GM21619 (cell line): Measurements from ENCODE around the gene CECR2.

ENCODE experiments used
- ATAC-seq: cut with Tn5 transposase; IDR thresholded peaks from one replicate; pipeline ENCODE4 v1.9.1; 2021; ENCODE audit not compliant: unreplicated experiment

The CECR2 gene

GRCh38 chr22:17369439-17370025 lies at the start of gene CECR2:
Gene CECR2, plus strand, starts transcription at chr22:17369460. Its CDS starts 324 bp downstream, at chr22:17369784.
- no peak for ATAC-seq

DNA sequence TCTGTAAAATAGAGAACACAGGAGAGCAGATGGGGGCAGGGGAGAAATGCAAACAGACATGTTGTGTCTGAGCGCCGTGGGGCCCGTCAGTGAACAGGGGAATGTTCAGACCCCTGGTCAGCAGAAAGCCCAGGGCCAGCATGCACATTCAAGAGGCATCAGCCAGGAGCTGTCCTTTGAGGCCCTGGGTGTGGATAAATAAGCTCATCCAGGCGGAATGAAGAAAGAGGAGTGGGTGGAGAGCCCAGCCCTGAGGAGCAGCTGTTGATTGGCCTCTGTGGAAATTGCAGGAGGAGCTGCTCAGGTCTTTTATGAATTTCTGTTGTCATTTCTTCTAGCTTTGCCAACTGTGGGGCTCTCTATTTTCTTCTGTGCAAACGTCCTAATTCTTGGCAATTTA lies 49.7 kb upstream of the CECR2 start:
- ATAC-seq: no peak

DNA sequence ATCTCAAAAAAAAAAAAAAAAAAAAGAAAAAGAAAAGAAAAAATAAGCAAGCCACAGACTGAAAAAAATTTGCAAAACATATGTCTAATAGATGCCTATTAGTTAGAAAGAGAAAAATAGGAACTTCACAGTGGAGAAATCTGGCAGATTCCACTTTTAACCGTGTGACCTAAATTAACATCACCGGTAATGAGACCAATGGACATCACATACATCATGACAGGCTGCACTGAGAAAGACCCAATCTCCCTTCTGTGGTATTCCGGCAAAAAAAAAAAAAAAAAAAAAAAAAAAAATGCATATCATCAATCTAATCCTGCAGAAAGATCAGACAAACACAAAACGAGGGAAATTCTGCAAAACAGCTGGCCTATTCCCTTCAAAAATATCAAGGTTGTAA lies 46.7 kb upstream of the CECR2 start:
- no peak for ATAC-seq

- ATAC-seq: no peak
Observed at GRCh38 chr22:17331690-17332089, 37.6 kb upstream of the CECR2 start.

DNA sequence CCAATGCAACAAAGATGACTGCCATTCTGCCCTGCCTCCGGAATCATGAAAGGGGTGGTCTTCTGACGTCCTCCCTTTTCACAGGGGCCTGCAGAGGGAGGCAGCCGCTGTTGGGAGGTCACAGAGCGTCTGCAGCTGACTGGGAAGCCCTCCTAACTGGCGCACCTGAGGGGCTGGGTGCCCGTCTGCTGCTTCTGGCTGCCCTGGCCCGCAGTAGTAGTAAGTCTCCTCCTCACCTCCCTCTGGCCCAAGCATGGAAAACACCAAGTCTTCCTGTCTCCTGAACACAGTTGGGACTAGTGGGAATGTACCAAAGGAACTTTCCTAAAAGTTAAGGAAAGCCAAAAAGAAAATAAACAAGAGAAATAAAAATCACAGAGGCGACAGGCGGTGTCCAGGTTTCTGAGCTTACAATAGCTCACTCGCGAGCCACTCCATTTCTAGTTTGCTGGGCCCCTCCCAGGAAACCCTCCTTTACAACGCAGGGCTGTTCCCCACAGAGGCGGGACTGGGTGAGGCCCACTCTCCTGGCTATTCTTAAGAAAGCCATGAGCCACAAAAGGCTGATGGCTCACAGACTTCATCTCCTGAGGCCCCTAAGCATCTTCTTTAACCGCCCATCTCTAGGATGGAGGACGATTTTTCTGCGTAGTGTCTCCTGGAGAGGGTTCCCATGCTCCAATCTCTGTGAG lies 37.0 kb upstream of the CECR2 start:
- ATAC-seq: no peak

DNA sequence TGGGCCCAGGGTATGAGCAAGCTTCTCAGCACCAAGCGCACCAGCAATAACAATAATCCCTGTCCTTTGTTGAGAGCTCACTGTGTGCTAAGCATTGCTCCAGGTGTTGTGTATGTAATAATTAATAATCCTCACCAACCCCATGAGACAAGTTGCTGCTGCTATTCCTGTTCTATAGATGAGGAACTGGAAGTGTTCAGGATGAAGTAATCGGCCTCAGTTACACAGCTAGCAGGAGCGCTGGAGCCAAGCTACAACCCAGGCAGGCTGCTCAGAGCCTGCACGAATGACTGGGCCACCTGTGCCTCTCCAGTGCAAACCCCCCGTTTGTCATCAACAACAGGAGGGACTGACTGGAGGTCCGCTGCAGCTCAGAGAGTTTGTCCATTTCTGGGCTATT lies 35.2 kb upstream of the CECR2 start:
- no peak for ATAC-seq

DNA sequence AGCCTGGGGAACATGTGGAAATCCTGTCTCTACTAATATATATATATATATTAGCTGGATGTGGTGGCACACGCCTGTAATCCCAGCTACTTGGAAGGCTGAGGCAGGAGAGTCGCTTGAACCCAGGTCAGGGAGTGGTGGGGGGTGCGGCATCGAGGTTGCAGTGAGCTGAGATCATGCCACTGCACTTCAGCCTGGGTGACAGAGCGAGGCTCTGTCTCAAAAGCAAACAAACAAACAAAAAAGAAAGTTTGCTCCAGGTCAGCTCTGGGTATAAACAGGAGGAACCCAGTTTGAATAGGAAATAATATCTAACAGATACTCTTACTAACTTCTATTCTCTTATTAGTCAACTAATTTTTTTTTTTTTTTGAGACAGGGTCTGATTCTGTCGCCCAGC lies 34.3 kb upstream of the CECR2 start:
- no peak for ATAC-seq

- no peak for ATAC-seq
Observed at GRCh38 chr22:17336061-17336460, 33.2 kb upstream of the CECR2 start.

- ATAC-seq: no peak
Observed at GRCh38 chr22:17337639-17338038, 31.6 kb upstream of the CECR2 start.

DNA sequence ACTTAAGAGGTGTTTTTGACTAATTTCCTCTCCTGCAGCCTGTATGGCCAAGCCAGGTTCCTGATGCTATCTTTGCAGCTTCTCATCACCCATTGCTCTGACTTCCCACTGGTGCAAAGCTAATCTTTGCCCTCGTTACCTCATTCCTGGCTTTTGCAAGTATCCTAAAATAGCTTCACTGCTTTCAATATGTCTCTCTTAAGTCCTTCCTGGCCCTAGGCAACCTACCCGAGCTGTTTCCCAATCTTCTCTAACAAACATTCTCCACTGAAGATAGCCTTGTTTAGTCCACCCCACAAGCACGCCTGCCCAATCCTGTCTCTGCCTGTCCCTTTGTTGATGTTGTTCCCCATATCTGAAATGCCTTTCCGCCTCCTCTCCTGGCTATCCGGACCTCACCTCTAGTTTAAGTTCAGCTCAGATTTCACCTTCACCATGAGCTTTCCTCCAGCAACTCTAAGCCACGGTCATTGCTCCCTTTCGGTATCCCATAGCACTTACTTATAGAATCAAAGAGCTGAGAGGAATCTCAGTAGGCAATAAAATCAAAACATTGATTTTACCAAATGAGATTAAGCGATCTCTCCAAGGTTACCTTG lies 30.1 kb upstream of the CECR2 start:
- ATAC-seq: no peak

GRCh38 chr22:17342361-17342760 lies 26.9 kb upstream of the CECR2 start:
- no peak for ATAC-seq

DNA sequence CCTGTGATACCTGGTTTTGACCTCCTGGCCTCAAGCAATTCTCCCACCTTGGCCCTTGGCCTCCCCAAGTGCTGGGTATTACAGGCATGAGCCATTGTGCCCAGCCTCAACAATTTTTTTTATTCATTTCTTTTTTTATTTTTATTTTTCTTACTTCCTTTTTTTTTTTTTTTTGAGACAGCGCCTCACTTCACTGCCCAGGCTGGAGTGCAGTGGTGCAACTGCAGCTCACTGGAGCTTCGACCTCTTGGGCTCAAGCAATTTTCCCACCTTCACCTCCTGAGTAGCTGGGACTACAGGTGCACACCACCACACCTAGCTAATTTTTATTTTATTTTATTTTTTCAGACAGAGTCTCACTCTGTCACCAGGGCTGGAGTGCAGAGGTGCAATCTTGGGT lies 25.5 kb upstream of the CECR2 start:
- ATAC-seq: no peak

DNA sequence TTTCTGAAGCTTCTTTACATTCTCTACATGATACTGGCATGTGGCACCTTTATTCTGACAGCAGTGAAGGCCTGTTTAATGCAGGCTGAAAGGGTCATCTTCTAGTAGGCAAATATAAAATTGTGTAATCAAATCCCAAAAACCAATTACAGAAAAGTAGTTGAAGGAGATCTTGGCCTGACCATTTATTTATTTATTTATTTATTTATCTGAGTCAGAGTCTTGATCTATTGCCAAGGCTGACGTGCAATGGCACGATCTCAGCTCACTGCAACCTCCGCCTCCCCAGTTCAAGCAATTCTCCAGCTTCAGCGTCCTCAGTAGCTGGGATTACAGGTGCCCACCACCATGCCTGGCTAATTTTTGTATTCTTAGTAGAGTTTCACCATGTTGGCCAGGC lies 22.7 kb upstream of the CECR2 start:
- no peak for ATAC-seq

DNA sequence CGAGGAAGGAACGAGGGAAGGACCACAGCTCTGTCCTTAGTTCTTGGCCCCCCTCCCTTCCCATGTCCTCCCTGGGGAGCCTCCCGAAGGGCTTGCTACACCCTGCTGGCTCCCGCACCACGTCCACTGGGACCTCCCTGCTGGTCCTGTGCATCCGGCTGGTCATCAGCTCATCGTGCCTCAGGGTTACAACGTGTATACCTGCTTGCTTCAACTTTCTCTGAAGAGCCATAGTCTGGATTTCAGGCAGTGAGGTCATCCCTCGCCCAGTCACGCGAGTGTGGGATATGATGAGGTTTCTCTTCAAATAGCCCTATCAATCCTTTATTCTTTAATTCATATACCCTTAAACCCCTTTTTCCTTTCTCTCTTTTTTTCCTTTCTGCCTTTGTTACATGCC lies 21.5 kb upstream of the CECR2 start:
- ATAC-seq: no peak

DNA sequence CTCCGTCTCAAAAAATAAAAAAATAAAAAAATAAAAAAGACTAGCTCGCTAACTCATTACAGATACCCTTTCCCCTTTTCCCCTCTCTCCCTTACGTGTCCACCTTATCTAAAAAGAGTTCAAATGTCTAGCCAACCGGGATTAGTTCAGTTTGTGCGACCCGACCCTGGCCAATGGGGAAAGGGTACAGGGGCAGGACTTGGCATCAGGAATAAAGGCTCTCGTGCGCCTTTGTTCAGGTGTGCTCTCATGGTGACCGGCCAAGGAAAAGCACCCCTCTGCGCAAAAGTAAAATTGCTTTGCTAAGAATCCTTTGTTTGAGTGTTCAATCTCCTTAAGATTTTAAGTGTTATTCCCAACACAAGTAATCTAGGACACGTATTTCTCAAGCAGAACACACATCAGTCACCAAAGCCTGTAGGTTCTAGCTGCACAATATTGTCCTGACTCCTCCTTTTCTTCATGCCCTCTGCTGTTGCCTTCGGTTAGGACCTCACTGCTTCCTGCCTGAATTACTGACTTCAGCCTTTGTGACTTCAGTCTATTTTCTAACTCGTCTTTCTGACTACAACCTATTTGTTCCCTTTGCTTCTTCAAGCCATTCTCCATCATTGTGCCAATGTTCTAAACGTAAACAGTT lies 20.7 kb upstream of the CECR2 start:
- ATAC-seq: no peak

GRCh38 chr22:17349172-17349571 lies 20.1 kb upstream of the CECR2 start:
- ATAC-seq: no peak

DNA sequence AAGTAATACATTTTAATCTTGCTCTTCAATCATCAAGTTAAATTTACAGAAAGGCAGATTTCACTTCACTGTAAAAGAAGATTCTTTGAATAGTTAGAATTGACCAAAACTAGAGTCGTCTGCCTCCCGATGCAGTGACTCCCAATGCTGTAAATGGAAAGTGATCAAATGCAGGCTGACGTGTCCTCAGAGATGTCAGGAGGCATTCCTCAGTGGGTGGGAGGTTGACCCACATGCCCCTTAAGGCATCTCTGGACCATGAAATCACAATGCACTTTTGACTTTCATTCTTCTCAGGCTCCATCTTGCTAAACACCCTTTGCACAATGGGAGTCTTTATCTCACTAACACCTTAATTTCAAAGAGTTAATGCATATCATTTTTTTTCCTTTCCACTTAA lies 19.0 kb upstream of the CECR2 start:
- no peak for ATAC-seq

GRCh38 chr22:17352798-17353197 lies 16.5 kb upstream of the CECR2 start:
- ATAC-seq: no peak

- ATAC-seq: no peak
Observed at GRCh38 chr22:17357688-17358087, 11.6 kb upstream of the CECR2 start.

DNA sequence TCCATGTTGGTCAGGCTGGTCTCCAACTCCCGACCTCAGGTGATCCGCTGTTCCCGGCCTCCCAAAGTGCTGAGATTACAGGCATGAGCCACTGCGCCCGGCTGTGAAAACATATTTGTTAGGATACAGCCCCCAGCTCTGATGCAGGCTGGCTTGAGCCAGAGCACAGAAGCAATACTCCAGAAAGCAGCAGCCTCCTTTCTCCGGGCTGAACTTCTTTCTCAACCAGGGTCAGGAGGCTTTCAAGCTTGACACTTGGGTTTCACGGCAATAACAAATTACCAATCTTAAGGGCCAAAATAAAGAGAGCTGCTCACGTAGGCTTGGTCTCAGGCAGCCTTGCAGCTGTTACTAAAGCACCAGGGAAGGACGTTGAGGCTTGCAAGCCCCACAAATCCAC lies 10.8 kb upstream of the CECR2 start:
- no peak for ATAC-seq

GRCh38 chr22:17359501-17359900 lies 9.8 kb upstream of the CECR2 start:
- no peak for ATAC-seq

- ATAC-seq: no peak
Observed at GRCh38 chr22:17366329-17366728, 2.9 kb upstream of the CECR2 start.
